ENCODE measurements around the gene BDNF. TPM values are rescaled to one million over a fixed set of nuclear protein-coding genes. Genes with fewer than 3 reads are reported as not detected.

BDNF gene
- total and polyA plus RNA-seq, 2 donors (not counting 1 experiment from before 2014, with no cell fraction given): 11.2 to 16.7 TPM

DNA sequence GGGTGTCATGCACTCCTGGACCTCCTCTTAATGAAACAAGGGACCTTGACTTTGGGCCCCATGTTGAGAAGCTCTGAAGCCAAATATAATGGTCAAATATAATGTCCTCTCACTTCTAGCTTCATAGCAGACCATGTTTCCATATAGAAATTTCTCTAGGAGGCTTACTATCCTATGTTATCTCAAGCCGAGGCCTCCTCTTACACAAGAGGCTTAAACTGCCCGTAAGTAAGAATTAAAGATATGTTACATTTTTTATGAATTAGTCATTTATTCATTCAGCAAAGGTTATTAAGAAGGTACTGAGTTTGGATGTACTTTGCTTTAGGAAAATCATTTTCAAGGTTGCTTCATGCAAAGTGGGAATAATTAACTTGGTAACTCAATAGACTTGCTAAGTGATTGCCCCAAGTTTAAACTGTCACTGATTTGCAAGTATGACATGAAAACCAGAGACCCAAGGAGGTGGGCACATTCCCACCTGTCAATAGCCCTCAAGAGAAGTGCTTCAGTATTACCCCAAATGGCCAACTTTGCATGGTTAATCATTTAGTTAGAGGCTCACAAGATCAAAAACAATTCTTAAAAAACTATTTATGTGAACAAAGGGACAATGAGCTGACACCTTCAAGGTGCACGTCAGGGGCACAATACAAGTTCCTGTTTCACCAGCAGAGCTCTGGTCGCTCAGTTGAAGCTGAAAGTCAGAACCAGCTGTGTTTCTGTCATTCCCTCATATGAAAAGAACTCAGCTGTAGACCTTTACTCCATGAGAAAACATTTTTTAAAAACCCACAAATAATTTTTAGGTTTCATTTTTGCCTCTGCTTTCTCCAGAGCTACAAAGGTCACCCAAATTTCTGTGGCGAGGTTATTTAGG, 20.9 kb downstream of the BDNF start:
- Histone ChIP-seq H3K4me2 (ENCODE audit: extremely low read depth, insufficient read depth, low read length) (no peak overlapping the region), H3K27ac (ENCODE audit: insufficient read depth, low read length) (no peak overlapping the region), H3K4me3 (replicated peaks in 1 of 4; ENCODE audit: control extremely low read depth in 1 of 4, insufficient read depth in 1 of 4, low read depth in 3 of 4, low read length in 4 of 4) (no peak overlapping the region), H3K9me3 (ENCODE audit: control insufficient read depth, insufficient read depth, low read depth, low read length) (no peaks in the 10 kb centered on the region), H3K79me2 (ENCODE audit: control insufficient read depth, insufficient read depth, low read length) (peaks cover 5% of the 10 kb centered on the region), H2AFZ (ENCODE audit: low read length) (no peak overlapping the region), H3K36me3 (ENCODE audit: control insufficient read depth, insufficient read depth, low read length) (no peaks in the 10 kb centered on the region), H4K20me1 (ENCODE audit: control insufficient read depth, extremely low read depth, insufficient read depth, low read length) (no peaks in the 10 kb centered on the region), H3K9ac (ENCODE audit: insufficient read depth, low read length) (no peak overlapping the region), H3K27me3 (ENCODE audit: control insufficient read depth, insufficient read depth, low read length) (no peaks in the 10 kb centered on the region), H3K4me1 (ENCODE audit: control insufficient read depth, extremely low read depth, insufficient read depth, low read length) (no peaks in the 10 kb centered on the region)
- no peak for TF ChIP-seq EZH2 (IDR thresholded peaks at IDR 0.05; ENCODE audit: low read length, missing control alignments)
- TF ChIP-seq, protein P1, sequence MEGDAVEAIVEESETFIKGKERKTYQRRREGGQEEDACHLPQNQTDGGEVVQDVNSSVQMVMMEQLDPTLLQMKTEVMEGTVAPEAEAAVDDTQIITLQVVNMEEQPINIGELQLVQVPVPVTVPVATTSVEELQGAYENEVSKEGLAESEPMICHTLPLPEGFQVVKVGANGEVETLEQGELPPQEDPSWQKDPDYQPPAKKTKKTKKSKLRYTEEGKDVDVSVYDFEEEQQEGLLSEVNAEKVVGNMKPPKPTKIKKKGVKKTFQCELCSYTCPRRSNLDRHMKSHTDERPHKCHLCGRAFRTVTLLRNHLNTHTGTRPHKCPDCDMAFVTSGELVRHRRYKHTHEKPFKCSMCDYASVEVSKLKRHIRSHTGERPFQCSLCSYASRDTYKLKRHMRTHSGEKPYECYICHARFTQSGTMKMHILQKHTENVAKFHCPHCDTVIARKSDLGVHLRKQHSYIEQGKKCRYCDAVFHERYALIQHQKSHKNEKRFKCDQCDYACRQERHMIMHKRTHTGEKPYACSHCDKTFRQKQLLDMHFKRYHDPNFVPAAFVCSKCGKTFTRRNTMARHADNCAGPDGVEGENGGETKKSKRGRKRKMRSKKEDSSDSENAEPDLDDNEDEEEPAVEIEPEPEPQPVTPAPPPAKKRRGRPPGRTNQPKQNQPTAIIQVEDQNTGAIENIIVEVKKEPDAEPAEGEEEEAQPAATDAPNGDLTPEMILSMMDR (conservative IDR thresholded peaks at IDR 0.05 in 1 of 2, IDR thresholded peaks at IDR 0.05 in 1 of 2; ENCODE audit: low read depth in 1 of 2, low read length in 2 of 2): no peak
- peak in 1 of 2 donors; percentile 37 for DNase-seq (ENCODE audit: low read depth in 2 of 2)

DNA sequence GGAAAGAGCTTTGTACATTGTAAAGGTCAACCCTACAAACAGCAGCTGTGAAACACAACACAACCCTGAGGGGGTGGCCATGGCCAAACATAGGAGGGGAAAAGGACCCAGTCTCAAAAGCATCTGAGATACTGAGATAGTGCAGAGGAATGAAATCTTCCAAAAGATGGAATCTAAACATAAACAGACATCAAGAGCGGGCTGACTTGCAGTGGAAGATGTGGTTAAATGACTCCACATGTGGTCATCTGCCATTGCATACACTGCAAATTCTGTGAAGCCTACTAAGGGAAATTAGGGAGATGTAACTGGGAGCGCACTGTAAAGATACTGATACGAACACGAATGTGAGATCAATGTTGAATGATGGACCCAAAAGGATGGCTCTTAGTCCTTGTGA, 22.0 kb downstream of the BDNF start:
- Histone ChIP-seq H3K4me2 (ENCODE audit: extremely low read depth, insufficient read depth, low read length) (no peak overlapping the region), H3K27ac (ENCODE audit: insufficient read depth, low read length) (no peak overlapping the region), H4K20me1 (ENCODE audit: control insufficient read depth, extremely low read depth, insufficient read depth, low read length) (no peaks in the 10 kb centered on the region), H3K27me3 (ENCODE audit: control insufficient read depth, insufficient read depth, low read length) (no peaks in the 10 kb centered on the region), H3K36me3 (ENCODE audit: control insufficient read depth, insufficient read depth, low read length) (no peaks in the 10 kb centered on the region), H3K4me3 (replicated peaks in 1 of 4; ENCODE audit: control extremely low read depth in 1 of 4, insufficient read depth in 1 of 4, low read depth in 3 of 4, low read length in 4 of 4) (no peak overlapping the region), H3K79me2 (ENCODE audit: control insufficient read depth, insufficient read depth, low read length) (peaks cover 5% of the 10 kb centered on the region), H2AFZ (ENCODE audit: low read length) (no peak overlapping the region), H3K9me3 (ENCODE audit: control insufficient read depth, insufficient read depth, low read depth, low read length) (no peaks in the 10 kb centered on the region), H3K9ac (ENCODE audit: insufficient read depth, low read length) (no peak overlapping the region), H3K4me1 (ENCODE audit: control insufficient read depth, extremely low read depth, insufficient read depth, low read length) (no peaks in the 10 kb centered on the region)
- TF ChIP-seq EZH2 (IDR thresholded peaks at IDR 0.05; ENCODE audit: low read length, missing control alignments): no peak
- TF ChIP-seq, protein P1 (conservative IDR thresholded peaks at IDR 0.05 in 1 of 2, IDR thresholded peaks at IDR 0.05 in 1 of 2; ENCODE audit: low read depth in 1 of 2, low read length in 2 of 2): no peak
- DNase-seq (ENCODE audit: low read depth in 2 of 2): peak in 1 of 2 donors; percentile 70

- Histone ChIP-seq H3K4me1 (ENCODE audit: control insufficient read depth, extremely low read depth, insufficient read depth, low read length) (no peaks in the 10 kb centered on the region), H3K4me3 (replicated peaks in 1 of 4; ENCODE audit: control extremely low read depth in 1 of 4, insufficient read depth in 1 of 4, low read depth in 3 of 4, low read length in 4 of 4) (no peak overlapping the region), H3K4me2 (ENCODE audit: extremely low read depth, insufficient read depth, low read length) (no peak overlapping the region), H3K36me3 (ENCODE audit: control insufficient read depth, insufficient read depth, low read length) (no peaks in the 10 kb centered on the region), H3K9me3 (ENCODE audit: control insufficient read depth, insufficient read depth, low read depth, low read length) (no peaks in the 10 kb centered on the region), H4K20me1 (ENCODE audit: control insufficient read depth, extremely low read depth, insufficient read depth, low read length) (no peaks in the 10 kb centered on the region), H2AFZ (ENCODE audit: low read length) (no peak overlapping the region), H3K27me3 (ENCODE audit: control insufficient read depth, insufficient read depth, low read length) (no peaks in the 10 kb centered on the region), H3K9ac (ENCODE audit: insufficient read depth, low read length) (no peak overlapping the region), H3K79me2 (ENCODE audit: control insufficient read depth, insufficient read depth, low read length) (peaks cover 5% of the 10 kb centered on the region), H3K27ac (ENCODE audit: insufficient read depth, low read length) (no peak overlapping the region)
- DNase-seq (ENCODE audit: low read depth in 2 of 2): no peak
- TF ChIP-seq EZH2 (IDR thresholded peaks at IDR 0.05; ENCODE audit: low read length, missing control alignments): no peak
- TF ChIP-seq, protein P1 (conservative IDR thresholded peaks at IDR 0.05 in 1 of 2, IDR thresholded peaks at IDR 0.05 in 1 of 2; ENCODE audit: low read depth in 1 of 2, low read length in 2 of 2): no peak
Measured at GRCh38 chr11:27677108-27677507, 23.1 kb downstream of the BDNF start.
